OCI-LY3 (cell line): Measurements from ENCODE around the gene GYS2.

Experiments
- H2AFZ ChIP-seq: fragments of 200-600, 300-600 bp; shearing (Covaris generic); 2 replicates; pipeline ENCODE4 v1.6.0; 2014; ENCODE audit warnings: antibody characterized with exemption, low read depth, low read length
- H3K27ac ChIP-seq: fragments of 200-600, 300-600 bp; sonication (generic); 2 replicates; pipeline ENCODE4 v1.5.1; 2014; ENCODE audit warnings: mild to moderate bottlenecking, low read length, moderate library complexity, mixed read lengths
- H3K27me3 ChIP-seq: fragments of 200-600, 300-600 bp; sonication (generic); 2 replicates; pipeline ENCODE4 v1.6.1; 2014; ENCODE audit warnings: low read depth, low read length, mixed read lengths
- H3K36me3 ChIP-seq: fragments of 200-600, 300-600 bp; sonication (generic); replicated peaks from 2 replicates; pipeline ENCODE3; 2014; ENCODE audit warnings: low read depth, low read length, mixed read lengths
- H3K4me1 ChIP-seq: fragments of 300-600, 200-600 bp; sonication (generic); 2 replicates; pipeline ENCODE4 v1.6.1; 2014; ENCODE audit warnings: low read length, mixed read lengths
- H3K4me2 ChIP-seq: fragments of 200-600, 300-600 bp; sonication (generic); 2 replicates; pipeline ENCODE4 v1.6.1; 2014; ENCODE audit warnings: low read length, mixed read lengths
- H3K4me3 ChIP-seq: fragments of 300-600, 200-600 bp; sonication (generic); 2 replicates; pipeline ENCODE4 v1.5.1; 2014; ENCODE audit warnings: antibody characterized with exemption, mild to moderate bottlenecking, low read length, moderate library complexity
- H3K79me2 ChIP-seq: fragments of 300-600, 200-600 bp; shearing (Covaris generic); 2 replicates; pipeline ENCODE4 v1.6.1; 2014; ENCODE audit warnings: mild to moderate bottlenecking, low read length, mixed read lengths
- H3K9ac ChIP-seq: fragments of 300-600, 200-600 bp; shearing (Covaris generic); 2 replicates; pipeline ENCODE4 v1.6.0; 2014; ENCODE audit warnings: mild to moderate bottlenecking, low read length, moderate library complexity
- H3K9me3 ChIP-seq: fragments of 200-600, 300-600 bp; shearing (Covaris generic); 2 replicates; pipeline ENCODE4 v1.6.1; 2014; ENCODE audit warnings: low read length, mixed read lengths; ENCODE audit not compliant: insufficient read depth
- H4K20me1 ChIP-seq: fragments of 200-600, 300-600 bp; sonication (generic); 2 replicates; pipeline ENCODE4 v1.6.1; 2016; ENCODE audit warnings: low read length, mixed read lengths; ENCODE audit not compliant: insufficient read depth
- CTCF ChIP-seq: fragments of 200-600, 300-600 bp; sonication (generic); IDR thresholded peaks from 2 replicates; pipeline ENCODE4 v1.5.1; 2014; ENCODE audit warnings: antibody characterized with exemption, low read length, low read depth
- EZH2phosphoT487 ChIP-seq: fragments of 200-600 bp; shearing (Covaris generic); IDR thresholded peaks from 2 replicates; pipeline ENCODE4 v1.6.1; 2018; ENCODE audit warnings: antibody characterized with exemption, mixed run types, low read depth

Gene GYS2

GRCh38 chr12:21631367-21631766 lies 26.7 kb upstream of the GYS2 start:
- Histone ChIP-seq H3K27ac (peak overlapping the region; percentile 55), H3K27me3 (no peaks in the 10 kb centered on the region), H3K4me2 (peak overlapping the region; percentile 31; the same call in 1 of the 2 replicates), H4K20me1 (peaks cover 8% of the 10 kb centered on the region; the same call in 1 of the 2 replicates), H3K9me3 (no peaks in the 10 kb centered on the region), H3K36me3 (peaks cover 61% of the 10 kb centered on the region), H3K79me2 (no peaks in the 10 kb centered on the region), H2AFZ (no peak overlapping the region), H3K4me3 (no peak overlapping the region), H3K4me1 (peaks cover 17% of the 10 kb centered on the region), H3K9ac (no peak overlapping the region)
- TF ChIP-seq EZH2phosphoT487 (no peak), CTCF (no peak)

GRCh38 chr12:21627924-21628323 lies 23.3 kb upstream of the GYS2 start:
- H3K27ac ChIP-seq, result no peak overlapping the region
- H3K79me2 ChIP-seq, result no peaks in the 10 kb centered on the region
- H3K9me3 ChIP-seq, result no peaks in the 10 kb centered on the region
- no peak overlapping the region for H2AFZ ChIP-seq
- TF ChIP-seq EZH2phosphoT487 (no peak), CTCF (no peak)
- H3K27me3 ChIP-seq, result no peaks in the 10 kb centered on the region
- H3K4me2 ChIP-seq, result no peak overlapping the region
- H3K36me3 ChIP-seq, result peaks cover 34% of the 10 kb centered on the region
- H3K4me1 ChIP-seq, result peaks cover 17% of the 10 kb centered on the region
- no peak overlapping the region for H3K4me3 ChIP-seq
- no peaks in the 10 kb centered on the region; the same call in 1 of the 2 replicates for H4K20me1 ChIP-seq
- no peak overlapping the region for H3K9ac ChIP-seq

GRCh38 chr12:21618566-21618965 lies 13.9 kb upstream of the GYS2 start:
- Histone ChIP-seq H3K4me3 (no peak overlapping the region), H3K9ac (no peak overlapping the region), H3K27me3 (no peaks in the 10 kb centered on the region), H3K79me2 (no peaks in the 10 kb centered on the region), H3K4me1 (peaks cover 13% of the 10 kb centered on the region), H3K9me3 (no peaks in the 10 kb centered on the region), H4K20me1 (no peaks in the 10 kb centered on the region), H3K4me2 (no peak overlapping the region), H3K27ac (no peak overlapping the region), H3K36me3 (no peaks in the 10 kb centered on the region), H2AFZ (no peak overlapping the region)
- no peak for TF ChIP-seq CTCF
- no peak for TF ChIP-seq EZH2phosphoT487

- Histone ChIP-seq H3K27ac (no peak overlapping the region), H3K4me3 (no peak overlapping the region), H3K79me2 (no peaks in the 10 kb centered on the region), H3K9me3 (no peaks in the 10 kb centered on the region), H3K27me3 (no peaks in the 10 kb centered on the region), H2AFZ (no peak overlapping the region), H3K9ac (no peak overlapping the region), H3K36me3 (no peaks in the 10 kb centered on the region), H4K20me1 (no peaks in the 10 kb centered on the region), H3K4me2 (no peak overlapping the region), H3K4me1 (peaks cover 19% of the 10 kb centered on the region)
- TF ChIP-seq EZH2phosphoT487 (no peak), CTCF (no peak)
Measured at GRCh38 chr12:21617030-21617429, 12.4 kb upstream of the GYS2 start.
